ENCODE results near the gene ZFAND2B.
"Not testable (repeated sequence)": the region's sequence is repeated elsewhere in the genome, so short reads cannot be mapped to it uniquely, and the experiment has no call there.

Gene ZFAND2B

GRCh38 chr2:219176818-219177551, 29.6 kb upstream of the ZFAND2B start, which contains the start of gene CNPPD1:
TSS of gene CNPPD1 (minus strand) at chr2:219176925. CDS start at chr2:219176828, 97 bp downstream.
- DNase-seq: peak; percentile 53 to 87 (median 72)

- DNase-seq: peak; percentile 50 to 77 (median 69)
These were observed 28.8 kb upstream of the ZFAND2B start, which contains the start of gene RETREG2 for GRCh38 chr2:219177552-219178376. TSS of gene RETREG2 (plus strand) at chr2:219178275. CDS start at chr2:219178353, 78 bp downstream.

GRCh38 chr2:219178377-219179175, 28.0 kb upstream of the ZFAND2B start:
- DNase-seq: peak in 1 of 4 experiments; percentile 47

GRCh38 chr2:219179601-219180465, 26.7 kb upstream of the ZFAND2B start:
- no peak for DNase-seq

- no peak for DNase-seq
These were observed 25.6 kb upstream of the ZFAND2B start for GRCh38 chr2:219180961-219181360.

- DNase-seq: no peak
These were observed 25.1 kb upstream of the ZFAND2B start for GRCh38 chr2:219181531-219181930.

GRCh38 chr2:219182331-219183150, 24.0 kb upstream of the ZFAND2B start:
- no peak for DNase-seq

- no peak for DNase-seq
These were observed 23.3 kb upstream of the ZFAND2B start for GRCh38 chr2:219183151-219183772.

- no peak for DNase-seq
These were observed 22.5 kb upstream of the ZFAND2B start for GRCh38 chr2:219184121-219184520.

GRCh38 chr2:219186754-219187456, 19.7 kb upstream of the ZFAND2B start:
- DNase-seq: no peak

- no peak for DNase-seq
These were observed 9.2 kb upstream of the ZFAND2B start for GRCh38 chr2:219197388-219197787.

GRCh38 chr2:219198974-219199373, 7.6 kb upstream of the ZFAND2B start:
- DNase-seq: no peak

- no peak for DNase-seq
These were observed 6.9 kb upstream of the ZFAND2B start for GRCh38 chr2:219199470-219200211.

GRCh38 chr2:219200502-219201326, 5.9 kb upstream of the ZFAND2B start:
- not testable (repeated sequence) for DNase-seq

- not testable (repeated sequence) for DNase-seq
These were observed 5.3 kb upstream of the ZFAND2B start for GRCh38 chr2:219201331-219201730.

- no peak for DNase-seq
These were observed 2.0 kb upstream of the ZFAND2B start for GRCh38 chr2:219204425-219205164.

GRCh38 chr2:219205165-219205538, 1.4 kb upstream of the ZFAND2B start:
- no peak for DNase-seq

- DNase-seq: no peak
These were observed 628 bp upstream of the ZFAND2B start for GRCh38 chr2:219205981-219206327.

Measured in activated naive CD4-positive, alpha-beta T cell (primary cell).